GM12878 (cell line): ENCODE results near the gene GHSR.

Experiments
- CBX5 ChIP-seq: sonication (generic); IDR thresholded peaks from 2 replicates; pipeline ENCODE4 v1.6.1; 2016; ENCODE audit warnings: low read depth, moderate library complexity, mild to moderate bottlenecking, inconsistent platforms
- ETV6 ChIP-seq, 2 experiments: fragments of 450-650 bp in 1 of 2; IDR thresholded peaks in 1 of 2; conservative IDR thresholded peaks in 1 of 2; 2 replicates each; pipeline ENCODE4 v1.6.1; 2014; ENCODE audit warnings: antibody characterized with exemption in 1 of 2, borderline replicate concordance in 1 of 2, low read depth in 1 of 2, mild to moderate bottlenecking in 1 of 2, moderate library complexity in 1 of 2
- POLR2A ChIP-seq: IDR thresholded peaks from 2 replicates; pipeline ENCODE4 v1.6.1; 2011; ENCODE audit warnings: low read depth, mild to moderate bottlenecking, low read length
- RAD21 ChIP-seq: IDR thresholded peaks from 2 replicates; pipeline ENCODE4 v1.6.1; 2011; ENCODE audit warnings: mild to moderate bottlenecking, low read depth, low read length, moderate library complexity; ENCODE audit not compliant: insufficient read depth
- SIX5 ChIP-seq: IDR thresholded peaks from 2 replicates; pipeline ENCODE4 v1.6.1; 2011; ENCODE audit warnings: mild to moderate bottlenecking, low read depth, low read length, moderate library complexity; ENCODE audit not compliant: severe bottlenecking
- ZNF24 ChIP-seq: fragments of 450-650 bp; IDR thresholded peaks from 2 replicates; pipeline ENCODE4 v1.6.1; 2017; ENCODE audit warnings: antibody characterized with exemption, mild to moderate bottlenecking
- TF ChIP-seq, protein P1 (sequence below), 3 experiments: IDR thresholded peaks in 2 of 3; conservative IDR thresholded peaks in 1 of 3; 2 replicates each; pipeline ENCODE4 v1.5.1; 2011; ENCODE audit warnings: low read depth in 3 of 3, low read length in 3 of 3, mild to moderate bottlenecking in 3 of 3, control low read depth in 2 of 3, moderate library complexity in 2 of 3, inconsistent platforms in 1 of 3, mixed read lengths in 1 of 3; ENCODE audit not compliant: control insufficient read depth in 2 of 3, insufficient read depth in 1 of 3; ENCODE audit errors: extremely low read depth in 1 of 3
- TF ChIP-seq, protein P2 (sequence below): IDR thresholded peaks from 2 replicates; pipeline ENCODE4 v1.6.1; 2011; ENCODE audit warnings: borderline replicate concordance, low read depth, mild to moderate bottlenecking, moderate library complexity, low read length; ENCODE audit not compliant: insufficient read depth, poor library complexity, severe bottlenecking

DNA sequence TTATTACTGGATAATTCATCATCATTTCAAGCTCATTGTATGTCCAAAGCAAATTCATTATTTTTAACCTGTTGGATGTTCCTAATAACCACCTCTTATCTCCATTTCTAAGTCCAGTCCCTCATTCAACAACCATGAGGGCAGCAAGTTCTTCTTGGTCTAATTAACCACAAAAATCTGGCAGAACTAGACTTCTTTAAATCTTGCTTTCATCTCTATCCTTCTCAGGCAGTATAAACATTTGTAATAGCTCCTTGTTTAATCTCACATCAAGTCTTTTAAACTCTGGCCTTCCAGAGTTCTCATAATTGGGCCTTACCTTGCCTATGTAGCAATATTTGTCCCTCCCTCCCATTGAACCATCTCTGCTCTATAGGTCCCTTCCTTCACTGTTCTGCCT, 17.0 kb upstream of the GHSR start:
- TF ChIP-seq, protein P1, sequence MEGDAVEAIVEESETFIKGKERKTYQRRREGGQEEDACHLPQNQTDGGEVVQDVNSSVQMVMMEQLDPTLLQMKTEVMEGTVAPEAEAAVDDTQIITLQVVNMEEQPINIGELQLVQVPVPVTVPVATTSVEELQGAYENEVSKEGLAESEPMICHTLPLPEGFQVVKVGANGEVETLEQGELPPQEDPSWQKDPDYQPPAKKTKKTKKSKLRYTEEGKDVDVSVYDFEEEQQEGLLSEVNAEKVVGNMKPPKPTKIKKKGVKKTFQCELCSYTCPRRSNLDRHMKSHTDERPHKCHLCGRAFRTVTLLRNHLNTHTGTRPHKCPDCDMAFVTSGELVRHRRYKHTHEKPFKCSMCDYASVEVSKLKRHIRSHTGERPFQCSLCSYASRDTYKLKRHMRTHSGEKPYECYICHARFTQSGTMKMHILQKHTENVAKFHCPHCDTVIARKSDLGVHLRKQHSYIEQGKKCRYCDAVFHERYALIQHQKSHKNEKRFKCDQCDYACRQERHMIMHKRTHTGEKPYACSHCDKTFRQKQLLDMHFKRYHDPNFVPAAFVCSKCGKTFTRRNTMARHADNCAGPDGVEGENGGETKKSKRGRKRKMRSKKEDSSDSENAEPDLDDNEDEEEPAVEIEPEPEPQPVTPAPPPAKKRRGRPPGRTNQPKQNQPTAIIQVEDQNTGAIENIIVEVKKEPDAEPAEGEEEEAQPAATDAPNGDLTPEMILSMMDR (IDR thresholded peaks at IDR 0.05 in 2 of 3, conservative IDR thresholded peaks at IDR 0.05 in 1 of 3; ENCODE audit: control insufficient read depth in 2 of 3, extremely low read depth in 1 of 3, insufficient read depth in 1 of 3, low read depth in 3 of 3, low read length in 3 of 3) = no peak
- TF ChIP-seq RAD21 = no peak
- TF ChIP-seq ETV6 (conservative IDR thresholded peaks at IDR 0.05 in 1 of 2, IDR thresholded peaks at IDR 0.05 in 1 of 2; ENCODE audit: borderline replicate concordance in 1 of 2, low read depth in 1 of 2) = no peak
- no peak for TF ChIP-seq POLR2A
- TF ChIP-seq ZNF24 = no peak
- TF ChIP-seq CBX5 = no peak
- TF ChIP-seq, protein P2, sequence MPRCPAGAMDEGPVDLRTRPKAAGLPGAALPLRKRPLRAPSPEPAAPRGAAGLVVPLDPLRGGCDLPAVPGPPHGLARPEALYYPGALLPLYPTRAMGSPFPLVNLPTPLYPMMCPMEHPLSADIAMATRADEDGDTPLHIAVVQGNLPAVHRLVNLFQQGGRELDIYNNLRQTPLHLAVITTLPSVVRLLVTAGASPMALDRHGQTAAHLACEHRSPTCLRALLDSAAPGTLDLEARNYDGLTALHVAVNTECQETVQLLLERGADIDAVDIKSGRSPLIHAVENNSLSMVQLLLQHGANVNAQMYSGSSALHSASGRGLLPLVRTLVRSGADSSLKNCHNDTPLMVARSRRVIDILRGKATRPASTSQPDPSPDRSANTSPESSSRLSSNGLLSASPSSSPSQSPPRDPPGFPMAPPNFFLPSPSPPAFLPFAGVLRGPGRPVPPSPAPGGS = no peak
- no peak for TF ChIP-seq SIX5
